Measurements from ENCODE around the gene AGPAT4.

DNA sequence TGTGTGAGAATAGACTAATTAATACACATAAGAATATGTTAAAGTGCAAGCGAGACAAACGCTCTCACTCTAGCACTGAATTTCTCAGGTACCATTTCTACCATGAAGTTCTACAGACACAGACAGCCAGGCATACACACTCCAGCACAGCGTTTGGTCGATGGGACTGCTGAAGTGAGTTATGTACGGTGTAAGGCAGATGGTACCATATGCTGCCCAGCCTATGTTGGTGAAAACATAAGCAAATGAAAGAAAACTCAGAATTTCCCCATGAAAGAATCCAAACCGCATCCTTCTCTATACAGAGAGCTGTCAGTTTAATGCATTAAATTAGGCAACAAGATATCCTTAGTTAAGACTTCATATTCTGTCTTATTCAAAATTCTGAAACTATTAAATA, 34.9 kb downstream of the AGPAT4 start:
- no peak for TF ChIP-seq POLR2A (IDR thresholded peaks at IDR 0.05; ENCODE audit: extremely low read depth, insufficient read length)
- TF ChIP-seq CTCF (IDR thresholded peaks at IDR 0.05; ENCODE audit: low read depth, low read length), result no peak
- no peak for TF ChIP-seq MAX (IDR thresholded peaks at IDR 0.05; ENCODE audit: low read depth, low read length)

Measured in NB4 (cell line).